ENCODE measurements around the gene ICA1L. TPM values are rescaled to one million over a fixed set of nuclear protein-coding genes. Genes with fewer than 3 reads are reported as not detected.

ICA1L gene
- total and polyA plus RNA-seq, 2 of the 8 experiments (the other 6 are each of a cell fraction or from before 2014, with no cell fraction given) = 1.1 to 3.4 TPM

- Histone ChIP-seq H3K4me1 (replicated peaks in 1 of 4; ENCODE audit: control insufficient read depth in 3 of 4, insufficient read depth in 4 of 4, low read length in 3 of 4) (no peaks in the 10 kb centered on the region), H2BK120ac (replicated peaks; ENCODE audit: low read depth, low read length) (no peak overlapping the region), H3K18ac (ENCODE audit: extremely low read depth, low read length) (no peak overlapping the region), H3K36me3 (ENCODE audit: control insufficient read depth in 2 of 4, insufficient read depth in 4 of 4, low read length in 3 of 4) (no peaks in the 10 kb centered on the region; a peak in 1 of 8 replicates), H3K27me3 (replicated peaks in 1 of 4; ENCODE audit: control insufficient read depth in 3 of 4, extremely low read depth in 1 of 4, insufficient read depth in 3 of 4, low read length in 3 of 4) (no peaks in the 10 kb centered on the region), H3K79me2 (ENCODE audit: control insufficient read depth in 1 of 2, insufficient read depth in 2 of 2, low read length in 2 of 2) (no peaks in the 10 kb centered on the region), H3K56ac (replicated peaks; ENCODE audit: insufficient read length, low read depth, low read length) (no peak overlapping the region), H3K9me3 (ENCODE audit: insufficient read depth in 2 of 2, low read depth in 1 of 2, low read length in 1 of 2) (no peaks in the 10 kb centered on the region), H3K23me2 (ENCODE audit: low read depth, low read length) (no peaks in the 10 kb centered on the region), H3K9ac (replicated peaks in 1 of 4; ENCODE audit: extremely low read depth in 1 of 4, low read depth in 3 of 4, low read length in 3 of 4) (no peak overlapping the region), H2BK15ac (ENCODE audit: low read length) (no peak overlapping the region), H3K4ac (replicated peaks; ENCODE audit: insufficient read length, low read depth, low read length) (no peak overlapping the region), H2BK20ac (ENCODE audit: low read length) (no peak overlapping the region), H3K14ac (ENCODE audit: insufficient read length) (no peak overlapping the region), H3K27ac (ENCODE audit: low read depth, low read length) (no peak overlapping the region), H4K91ac (replicated peaks; ENCODE audit: insufficient read length, low read length) (no peak overlapping the region), H4K20me1 (replicated peaks in 1 of 2; ENCODE audit: control insufficient read depth in 1 of 2, insufficient read depth in 2 of 2, low read length in 2 of 2) (peaks cover 0 to 2% of the 10 kb centered on the region in 2 experiments), H3K79me1 (ENCODE audit: low read depth, low read length) (no peaks in the 10 kb centered on the region), H2BK5ac (ENCODE audit: low read depth, low read length) (no peak overlapping the region), H3K4me3 (ENCODE audit: extremely low read depth in 1 of 4, insufficient read depth in 2 of 4, low read depth in 3 of 4, low read length in 4 of 4) (no peak overlapping the region), H4K8ac (ENCODE audit: extremely low read depth, insufficient read depth, low read length) (no peak overlapping the region), H2AK5ac (ENCODE audit: low read depth, low read length) (no peak overlapping the region), H2BK12ac (ENCODE audit: low read depth, low read length) (no peak overlapping the region), H3K23ac (ENCODE audit: insufficient read length) (no peak overlapping the region), H3K4me2 (ENCODE audit: insufficient read depth in 1 of 2, low read depth in 2 of 2, low read length in 2 of 2) (no peak overlapping the region), H4K5ac (ENCODE audit: insufficient read length, low read depth, low read length) (no peak overlapping the region), H2AFZ (ENCODE audit: low read length) (no peak overlapping the region)
- POLR2A ChIA-PET (ENCODE audit: partially characterized antibody) = no interaction called here
- CTCF ChIA-PET (ENCODE audit: partially characterized antibody) = interaction anchor here (1.7 kb wide), 1 partner anchor 226 kb away, joined by 6 read pairs; no protein-coding TSS in a partner anchor
- TF ChIP-seq SP2 (IDR thresholded peaks at IDR 0.05; ENCODE audit: low read length) (no peak), CTCF (IDR thresholded peaks at IDR 0.05; ENCODE audit: control extremely low read depth in 1 of 3, insufficient read depth in 1 of 3, low read depth in 1 of 3, low read length in 3 of 3) (no peak), RFX5 (IDR thresholded peaks at IDR 0.05; ENCODE audit: borderline replicate concordance, low read depth, low read length) (no peak), POLR2AphosphoS5 (IDR thresholded peaks at IDR 0.05; ENCODE audit: low read depth, low read length) (no peak), MAX (IDR thresholded peaks at IDR 0.05) (no peak), EGR1 (IDR thresholded peaks at IDR 0.05; ENCODE audit: borderline replicate concordance, low read depth, low read length) (no peak), EP300 (IDR thresholded peaks at IDR 0.05; ENCODE audit: borderline replicate concordance in 1 of 2, low read depth in 2 of 2, low read length in 2 of 2) (no peak), RBBP5 (IDR thresholded peaks at IDR 0.05; ENCODE audit: borderline replicate concordance, low read depth, low read length) (no peak)
- TF ChIP-seq, protein P1, sequence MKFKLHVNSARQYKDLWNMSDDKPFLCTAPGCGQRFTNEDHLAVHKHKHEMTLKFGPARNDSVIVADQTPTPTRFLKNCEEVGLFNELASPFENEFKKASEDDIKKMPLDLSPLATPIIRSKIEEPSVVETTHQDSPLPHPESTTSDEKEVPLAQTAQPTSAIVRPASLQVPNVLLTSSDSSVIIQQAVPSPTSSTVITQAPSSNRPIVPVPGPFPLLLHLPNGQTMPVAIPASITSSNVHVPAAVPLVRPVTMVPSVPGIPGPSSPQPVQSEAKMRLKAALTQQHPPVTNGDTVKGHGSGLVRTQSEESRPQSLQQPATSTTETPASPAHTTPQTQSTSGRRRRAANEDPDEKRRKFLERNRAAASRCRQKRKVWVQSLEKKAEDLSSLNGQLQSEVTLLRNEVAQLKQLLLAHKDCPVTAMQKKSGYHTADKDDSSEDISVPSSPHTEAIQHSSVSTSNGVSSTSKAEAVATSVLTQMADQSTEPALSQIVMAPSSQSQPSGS (IDR thresholded peaks at IDR 0.05; ENCODE audit: low read length) = no peak
- no peak for FAIRE-seq
- no peak for DNase-seq (ENCODE audit: low read depth in 1 of 2, low spot score in 2 of 2)
- WGBS, 2 experiments (ENCODE audit: extremely low coverage in 1 of 2, insufficient coverage in 1 of 2, insufficient read length in 1 of 2, insufficient replicate concordance in 2 of 2, low coverage in 1 of 2, low lambda C conversion rate in 2 of 2, missing lambda C conversion rate in 1 of 2) = 67% methylated on average over 1 of the region's 1 CpG; no CpG with 5 or more reads in 1 of the 2 experiments
These were observed 57.3 kb downstream of the ICA1L start for GRCh38 chr2:202814226-202814625.
